GM12878 (cell line): Measurements from ENCODE around the gene PSENEN. TPM values are rescaled to one million over a fixed set of nuclear protein-coding genes. Genes with fewer than 3 reads are reported as not detected.

Source experiments
- ATAC-seq: fragments of 200-7000 bp; cut with Tn5 transposase; 3 replicates; pipeline ENCODE4 v1.9.1; 2020; ENCODE audit warnings: mild to moderate bottlenecking, moderate library complexity
- BruUV-seq: library from RNA; stranded (reverse); fragments of 400-500 nt; replicated peaks from 2 replicates; lab custom pipeline; 2021; lab: Mats Ljungman, UMichigan
- CTCF ChIA-PET: fragments of 300-600 bp; sonication (Branson Sonifier 250); formaldehyde crosslinking; extraction: SDS; loops from one replicate; lab custom pipeline; 2021; ENCODE audit warnings: inconsistent platforms; lab: Yijun Ruan, JAX
- POLR2A ChIA-PET: fragments of 350-600 bp; formaldehyde crosslinking; extraction: SDS; loops from one replicate; lab custom pipeline; 2021; ENCODE audit warnings: inconsistent platforms; lab: Charles Lee
- RAD21 ChIA-PET: fragments of 300-600 bp; sonication (Branson Sonifier 250); formaldehyde crosslinking; loops from one replicate; lab custom pipeline; 2023; ENCODE audit warnings: antibody characterized with exemption; ENCODE audit not compliant: unreplicated experiment; lab: Charles Lee
- SMC1A ChIA-PET: fragments of 300-600 bp; sonication (Branson Sonifier 250); formaldehyde crosslinking; loops from one replicate; lab custom pipeline; 2023; ENCODE audit not compliant: unreplicated experiment, uncharacterized antibody; lab: Charles Lee
- DNase-seq: peaks from one replicate; pipeline ENCODE4 v3.0.0-alpha.2; 2011; ENCODE audit warnings: low read depth, low spot score
- FAIRE-seq: peaks from 3 replicates; lab custom pipeline; 2011; peaks lifted over from hg19 to GRCh38; lab: Jason Lieb, UNC
- H2AFZ ChIP-seq: 2 replicates; pipeline ENCODE4 v1.6.0; 2011; ENCODE audit warnings: low read depth, low read length, control low read depth; ENCODE audit not compliant: control insufficient read depth
- H3K27ac ChIP-seq: 2 replicates; pipeline ENCODE4 v1.5.1; 2011; ENCODE audit warnings: control low read depth; ENCODE audit not compliant: control insufficient read depth, insufficient read depth
- H3K27me3 ChIP-seq, 2 experiments: replicated peaks in 1 of 2; 2 replicates each; pipeline versions ENCODE4 v1.6.0 to v1.6.1; 2011; ENCODE audit warnings: low read length in 1 of 2; ENCODE audit not compliant: control insufficient read depth in 2 of 2, insufficient read depth in 2 of 2
- H3K36me3 ChIP-seq, 2 experiments: 2 replicates each; pipeline ENCODE4 v1.5.1; 2011; ENCODE audit warnings: low read length in 1 of 2; ENCODE audit not compliant: control insufficient read depth in 2 of 2, insufficient read depth in 2 of 2
- H3K4me1 ChIP-seq: 2 replicates; pipeline ENCODE4 v1.6.1; 2011; ENCODE audit warnings: mild to moderate bottlenecking, low read length, moderate library complexity, mixed read lengths; ENCODE audit not compliant: control insufficient read depth, insufficient read depth
- H3K4me2 ChIP-seq: 2 replicates; pipeline ENCODE4 v1.6.0; 2011; ENCODE audit warnings: control low read depth; ENCODE audit not compliant: control insufficient read depth, insufficient read depth
- H3K4me3 ChIP-seq: fragments of 200-600 bp; sonication (generic); 2 replicates; pipeline ENCODE4 v1.5.1; 2016
- H3K79me2 ChIP-seq: 2 replicates; pipeline ENCODE4 v1.6.0; 2011; ENCODE audit warnings: low read length; ENCODE audit not compliant: control insufficient read depth, insufficient read depth
- H3K9ac ChIP-seq: 2 replicates; pipeline ENCODE4 v1.8.0; 2011; ENCODE audit warnings: low read length, control low read depth, mixed read lengths; ENCODE audit not compliant: control insufficient read depth, insufficient read depth
- H3K9me3 ChIP-seq: replicated peaks from 3 replicates; pipeline ENCODE4 v1.5.1; 2011; ENCODE audit warnings: mild to moderate bottlenecking, low read length; ENCODE audit not compliant: control insufficient read depth, insufficient read depth
- H4K20me1 ChIP-seq: 2 replicates; pipeline ENCODE4 v1.6.0; 2011; ENCODE audit not compliant: control insufficient read depth, insufficient read depth
- BCLAF1 ChIP-seq: fragments of 450-650 bp; IDR thresholded peaks from 2 replicates; pipeline ENCODE4 v1.6.1; 2017; ENCODE audit warnings: antibody characterized with exemption, mild to moderate bottlenecking, moderate library complexity
- IRF4 ChIP-seq: IDR thresholded peaks from 2 replicates; pipeline ENCODE4 v1.6.1; 2011; ENCODE audit warnings: low read depth, low read length
- KLF5 ChIP-seq: fragments of 450-650 bp; IDR thresholded peaks from 2 replicates; pipeline ENCODE4 v1.6.1; 2014; ENCODE audit warnings: mild to moderate bottlenecking; ENCODE audit not compliant: partially characterized antibody
- MTA3 ChIP-seq: IDR thresholded peaks from 2 replicates; pipeline ENCODE4 v1.6.1; 2012; ENCODE audit warnings: low read length, inconsistent platforms, borderline replicate concordance
- RAD51 ChIP-seq: fragments of 450-650 bp; IDR thresholded peaks from 2 replicates; pipeline ENCODE4 v1.6.1; 2016; ENCODE audit warnings: moderate library complexity, mild to moderate bottlenecking, inconsistent platforms
- TARDBP ChIP-seq: IDR thresholded peaks from 2 replicates; pipeline ENCODE4 v1.6.1; 2016; ENCODE audit warnings: borderline replicate concordance
- ZNF592 ChIP-seq: fragments of 450-650 bp; IDR thresholded peaks from 2 replicates; pipeline ENCODE4 v1.6.1; 2017; ENCODE audit warnings: mild to moderate bottlenecking, moderate library complexity
- ZZZ3 ChIP-seq: IDR thresholded peaks from 2 replicates; pipeline ENCODE4 v1.6.1; 2011; ENCODE audit warnings: low read depth; ENCODE audit not compliant: control insufficient read depth, insufficient read length
- WGBS: methylation state at CpG from one replicate; pipeline ENCODE4 v1.1.6; 2016; ENCODE audit warnings: low lambda C conversion rate; ENCODE audit not compliant: insufficient replicate concordance, insufficient coverage; ENCODE audit errors: missing lambda C conversion rate; 5-methylcytosine and 5-hydroxymethylcytosine counted together
- in situ Hi-C: fragments of 300-500 bp; cut with MboI; formaldehyde crosslinking; loops from 9 replicates; pipeline ENCODE4 v1.14.3; 2018; ENCODE audit warnings: mixed read lengths
- intact Hi-C: fragments of 100-400 bp; cut with micrococcal nuclease; formaldehyde crosslinking; loops from one replicate; pipeline ENCODE4 v1.14.2; 2022; ENCODE audit not compliant: unreplicated experiment
- polyA plus RNA-seq, 11 experiments: library from polyadenylated mRNA; depleted of rRNA in 4 of 11; unstranded in 6 of 11; stranded (reverse) in 5 of 11; fragments of >200 nt; fragmentation: Nextera tagmentation in 4 of 11; fragmentation: Illumina TruSeq in 1 of 11; extraction: Ambion mirVana in 4 of 11; extraction: Trizol in 1 of 11; gene quantifications; 1 replicate in 1 of 11; 2 replicates in 10 of 11; pipeline versions ENCODE4 v1.2.1 to v1.2.3, GENCODE V29; 2011 to 2016; ENCODE audit warnings: inconsistent platforms in 2 of 11, missing spikeins in 2 of 11, low read depth in 1 of 11
- total RNA-seq, 4 experiments: library from RNA; depleted of rRNA in 3 of 4; stranded (reverse); fragments of >200 nt in 3 of 4; fragmentation: Illumina TruSeq in 1 of 4; extraction: Trizol in 1 of 4; gene quantifications; 2 replicates each; pipeline versions ENCODE4 v1.2.1 to v1.2.3, GENCODE V29; 2013 to 2021
- TF ChIP-seq, protein P1 (sequence below): IDR thresholded peaks from 2 replicates; pipeline ENCODE4 v1.6.1; 2011; ENCODE audit warnings: low read depth, mild to moderate bottlenecking, low read length, moderate library complexity, borderline replicate concordance; ENCODE audit errors: extremely low read depth

The PSENEN gene
- total and polyA plus RNA-seq, 10 of the 15 experiments (the other 5 are each of a cell fraction or from before 2014, with no cell fraction given), result 14.4 to 178 (median 43.5) TPM

DNA sequence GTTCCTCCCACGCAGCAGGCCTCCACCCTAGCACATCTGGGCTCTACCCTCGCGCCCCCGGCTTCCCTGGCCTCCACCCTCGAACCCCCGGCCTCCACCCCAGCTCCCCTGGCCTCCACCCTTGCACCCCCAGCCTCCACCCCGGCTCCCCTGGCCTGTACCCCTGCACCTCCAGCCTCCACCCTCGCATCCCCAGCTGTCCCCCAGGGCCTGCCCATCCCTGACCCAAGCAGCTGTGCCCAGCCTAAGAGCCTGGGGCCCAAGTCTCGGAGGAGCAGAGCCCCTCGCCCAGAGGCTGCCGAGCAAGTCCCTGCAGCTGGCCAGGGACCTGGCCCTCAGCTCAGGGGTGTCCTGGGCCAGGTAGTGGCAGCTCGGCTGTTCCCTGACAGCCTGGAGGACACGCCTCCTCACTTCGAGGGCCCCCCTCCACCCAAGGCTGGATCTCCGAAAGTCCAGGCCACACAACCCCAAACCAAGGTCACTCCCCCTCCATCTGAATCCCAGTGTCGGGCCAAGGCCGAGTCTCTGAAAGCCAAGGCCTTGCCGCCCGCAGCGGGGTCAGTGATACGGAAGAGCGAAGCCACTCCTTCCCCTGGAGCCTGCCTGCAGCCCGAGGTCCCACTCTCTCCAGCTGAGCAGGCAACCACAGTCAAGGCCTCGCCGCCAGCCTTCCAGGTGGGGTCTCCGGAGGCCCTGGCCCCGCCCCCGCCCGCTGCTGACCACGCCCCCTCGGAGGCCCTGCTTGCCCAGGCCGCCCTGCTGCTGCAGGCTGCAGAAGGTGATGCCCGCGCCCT lies 22.0 kb downstream of the PSENEN start:
- no peak for DNase-seq
- Histone ChIP-seq H4K20me1 (no peaks in the 10 kb centered on the region), H3K4me1 (no peaks in the 10 kb centered on the region), H2AFZ (no peak overlapping the region), H3K27ac (no peak overlapping the region), H3K4me3 (no peak overlapping the region), H3K79me2 (no peaks in the 10 kb centered on the region), H3K27me3 (no peaks in the 10 kb centered on the region), H3K9me3 (no peaks in the 10 kb centered on the region), H3K4me2 (no peak overlapping the region), H3K9ac (no peak overlapping the region), H3K36me3 (peaks cover 0 to 6% of the 10 kb centered on the region in 2 experiments; a peak in 2 of 4 replicates)
- BruUV-seq, result no TSS peak
- intact Hi-C loops (no loop called here), in situ Hi-C loops (no loop called here)
- ChIA-PET POLR2A (no interaction called here), CTCF (no interaction called here), RAD21 (no interaction called here), SMC1A (no interaction called here)
- 43% methylated on average over 32 of the region's 34 CpGs for WGBS
- TF ChIP-seq, protein P1, sequence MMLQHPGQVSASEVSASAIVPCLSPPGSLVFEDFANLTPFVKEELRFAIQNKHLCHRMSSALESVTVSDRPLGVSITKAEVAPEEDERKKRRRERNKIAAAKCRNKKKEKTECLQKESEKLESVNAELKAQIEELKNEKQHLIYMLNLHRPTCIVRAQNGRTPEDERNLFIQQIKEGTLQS, result no peak
- TF ChIP-seq ZNF592 (no peak), BCLAF1 (no peak), TARDBP (no peak), RAD51 (no peak), ZZZ3 (no peak), IRF4 (no peak), KLF5 (no peak), MTA3 (no peak)
- no peak for ATAC-seq
- no peak for FAIRE-seq
